Tibial nerve (tissue), 4 donors: Measurements from ENCODE around the gene AFAP1. TPM values are rescaled to one million over a fixed set of nuclear protein-coding genes. Genes with fewer than 3 reads are reported as not detected.
A peak's percentile ranks its signal among the peaks of the same experiment; 100 is the strongest.

Experiments used
- DNase-seq, 2 donors: peaks; one replicate each; pipeline ENCODE4 v3.0.0-alpha.2; 2019; ENCODE audit warnings: low spot score in 2 of 2
- H3K27ac ChIP-seq, 4 donors: fragments of 200-600 bp; sonication (generic) in 3 of 4; one replicate each; pipeline ENCODE4 v1.5.1; 2017 to 2019; ENCODE audit warnings: mild to moderate bottlenecking in 1 of 4
- H3K27me3 ChIP-seq, 2 donors: fragments of 200-600 bp; sonication (generic) in 1 of 2; one replicate each; pipeline versions ENCODE4 v1.5.1 to v1.6.0; 2017 to 2019
- H3K36me3 ChIP-seq, 3 donors: fragments of 200-600 bp; sonication (generic); one replicate each; pipeline ENCODE4 v1.5.1; 2018 to 2019
- H3K4me1 ChIP-seq, 4 donors: fragments of 200-600 bp; sonication (generic) in 3 of 4; one replicate each; pipeline ENCODE4 v1.5.1; 2017 to 2019
- H3K4me3 ChIP-seq, 4 donors: fragments of 200-600 bp; sonication (generic) in 3 of 4; one replicate each; pipeline ENCODE4 v1.5.1; 2017 to 2019; ENCODE audit warnings: mild to moderate bottlenecking in 1 of 4, moderate library complexity in 1 of 4
- H3K9me3 ChIP-seq, 4 donors: fragments of 200-600 bp; sonication (generic) in 3 of 4; one replicate each; pipeline ENCODE4 v1.5.1; 2017 to 2019
- EP300 ChIP-seq, 2 donors: sonication (generic); formaldehyde crosslinking; IDR thresholded peaks; one replicate each; pipeline ENCODE4 v1.6.1; 2017; ENCODE audit warnings: antibody characterized with exemption in 2 of 2, mild to moderate bottlenecking in 1 of 2
- POLR2A ChIP-seq, 2 donors: fragments of 450-650 bp; IDR thresholded peaks; one replicate each; pipeline ENCODE4 v1.6.1; 2017; ENCODE audit warnings: antibody characterized with exemption in 2 of 2, mild to moderate bottlenecking in 2 of 2, moderate library complexity in 2 of 2
- WGBS, 2 donors: methylation state at CpG; one replicate each; pipeline ENCODE4 v1.1.5; 2018; 5-methylcytosine and 5-hydroxymethylcytosine counted together
- total RNA-seq, 4 donors: library from RNA; depleted of rRNA; stranded (reverse); fragments of >200 nt; gene quantifications; one replicate each; pipeline ENCODE4 v1.1.0, GENCODE V29; 2016
- TF ChIP-seq, protein P1 (sequence below), 5 experiments: fragments of 200-600 bp in 3 of 5; fragments of 450-650 bp in 2 of 5; sonication (generic) in 3 of 5; IDR thresholded peaks; one replicate each; pipeline ENCODE4 v1.5.1; 2016 to 2019; ENCODE audit warnings: antibody characterized with exemption in 5 of 5, mild to moderate bottlenecking in 3 of 5, moderate library complexity in 2 of 5

AFAP1 gene
- total RNA-seq, 4 donors from 2014 or later, result 23.2 to 34.9 (median 32.1) TPM

DNA sequence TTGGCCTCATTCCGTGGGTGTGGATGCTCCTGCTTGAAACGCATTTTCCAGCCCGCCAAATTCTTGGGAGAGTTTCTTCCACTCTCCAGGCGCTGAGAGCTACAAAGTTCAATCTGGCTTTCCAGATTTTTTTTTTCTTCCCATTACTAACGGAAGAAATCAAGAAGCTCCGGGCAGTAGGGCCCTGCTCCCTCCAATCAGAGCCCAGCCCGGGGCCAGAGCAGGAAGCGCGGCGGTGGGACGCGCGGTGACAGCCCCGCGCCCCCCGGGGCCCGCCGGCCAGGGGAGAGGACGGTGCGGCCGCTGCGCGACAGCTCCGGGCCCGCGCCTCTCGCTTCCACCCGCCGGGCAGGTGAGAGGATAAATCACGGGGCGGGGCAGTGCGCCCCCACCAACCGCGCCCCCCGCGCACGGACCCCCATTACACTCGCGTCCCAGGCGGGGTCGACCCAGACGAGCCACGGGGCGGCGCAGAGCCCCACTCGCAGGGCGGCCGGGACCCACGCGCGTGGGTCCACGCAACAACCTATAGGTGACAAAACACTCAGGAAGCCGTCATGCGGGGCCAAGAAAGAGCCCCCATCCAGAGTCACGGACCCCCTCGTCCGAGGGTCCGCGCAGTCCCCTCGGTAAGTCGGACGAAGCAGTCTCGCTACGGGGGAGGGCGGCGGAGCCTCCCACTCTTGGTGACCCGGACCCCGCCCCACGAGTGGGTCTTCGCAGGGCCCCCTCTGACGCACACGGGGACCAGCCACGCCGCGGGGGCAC lies 868 bp downstream of the AFAP1 start:
- Histone ChIP-seq H3K9me3 (peaks cover 0 to under 1% (median 0%) of the 10 kb centered on the region in 4 donors), H3K4me1 (peaks cover 0 to 55% (median 2%) of the 10 kb centered on the region in 4 donors)
- WGBS, 2 donors, result 1% methylated on average over 36 to 57 of the region's 75 CpGs

DNA sequence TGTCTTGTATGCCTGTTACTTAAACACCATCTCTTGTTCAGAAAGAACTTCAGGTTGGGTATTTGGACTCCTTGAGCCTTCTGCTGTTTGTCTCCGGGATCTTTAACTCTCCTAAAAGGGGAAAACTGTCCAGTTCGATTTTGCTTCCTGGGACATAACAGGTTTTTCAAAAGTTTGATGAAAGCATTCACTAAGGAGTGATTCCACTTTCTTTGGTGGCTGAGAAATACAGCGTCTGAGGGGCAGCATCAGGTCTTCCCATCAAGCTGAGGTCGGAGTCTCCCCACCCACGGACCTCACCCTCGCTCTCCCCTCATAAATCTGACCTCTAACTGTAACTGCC lies 1.4 kb downstream of the AFAP1 start:
- Histone ChIP-seq H3K36me3 (peaks cover 0 to 14% (median 0%) of the 10 kb centered on the region in 3 donors), H3K9me3 (peaks cover 0 to 6% (median 0%) of the 10 kb centered on the region in 4 donors), H3K4me1 (peaks cover 0 to 61% (median 2%) of the 10 kb centered on the region in 4 donors), H3K27ac (peak overlapping the region; percentile 85 to 96 (median 92)), H3K27me3 (no peaks in the 10 kb centered on the region), H3K4me3 (peak overlapping the region; percentile 83 to 96 (median 89))
- 7% methylated on average over 6 of the region's 6 CpGs for WGBS, 2 donors
- no peak for TF ChIP-seq EP300 (IDR thresholded peaks at IDR 0.05)
- TF ChIP-seq POLR2A (IDR thresholded peaks at IDR 0.05), result no peak
- TF ChIP-seq, protein P1, sequence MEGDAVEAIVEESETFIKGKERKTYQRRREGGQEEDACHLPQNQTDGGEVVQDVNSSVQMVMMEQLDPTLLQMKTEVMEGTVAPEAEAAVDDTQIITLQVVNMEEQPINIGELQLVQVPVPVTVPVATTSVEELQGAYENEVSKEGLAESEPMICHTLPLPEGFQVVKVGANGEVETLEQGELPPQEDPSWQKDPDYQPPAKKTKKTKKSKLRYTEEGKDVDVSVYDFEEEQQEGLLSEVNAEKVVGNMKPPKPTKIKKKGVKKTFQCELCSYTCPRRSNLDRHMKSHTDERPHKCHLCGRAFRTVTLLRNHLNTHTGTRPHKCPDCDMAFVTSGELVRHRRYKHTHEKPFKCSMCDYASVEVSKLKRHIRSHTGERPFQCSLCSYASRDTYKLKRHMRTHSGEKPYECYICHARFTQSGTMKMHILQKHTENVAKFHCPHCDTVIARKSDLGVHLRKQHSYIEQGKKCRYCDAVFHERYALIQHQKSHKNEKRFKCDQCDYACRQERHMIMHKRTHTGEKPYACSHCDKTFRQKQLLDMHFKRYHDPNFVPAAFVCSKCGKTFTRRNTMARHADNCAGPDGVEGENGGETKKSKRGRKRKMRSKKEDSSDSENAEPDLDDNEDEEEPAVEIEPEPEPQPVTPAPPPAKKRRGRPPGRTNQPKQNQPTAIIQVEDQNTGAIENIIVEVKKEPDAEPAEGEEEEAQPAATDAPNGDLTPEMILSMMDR (IDR thresholded peaks at IDR 0.05), result no peak
- no peak for DNase-seq

More for the DNA sequence above, 868 bp downstream of the AFAP1 start:
- H3K4me3 ChIP-seq, result peak overlapping the region; percentile 83 to 96 (median 89)
- TF ChIP-seq, protein P1 (IDR thresholded peaks at IDR 0.05), result peak in 2 of 5 experiments; percentile 6 to 8
- peak in 1 of 2 donors; percentile 27 for TF ChIP-seq POLR2A (IDR thresholded peaks at IDR 0.05)
- no peak for TF ChIP-seq EP300 (IDR thresholded peaks at IDR 0.05)
- H3K27ac ChIP-seq, result peak overlapping the region; percentile 85 to 96 (median 92)
- peaks cover 0 to 9% (median 0%) of the 10 kb centered on the region in 3 donors for H3K36me3 ChIP-seq
- DNase-seq, result peak in 1 of 2 donors; percentile 17
- no peaks in the 10 kb centered on the region for H3K27me3 ChIP-seq

DNA sequence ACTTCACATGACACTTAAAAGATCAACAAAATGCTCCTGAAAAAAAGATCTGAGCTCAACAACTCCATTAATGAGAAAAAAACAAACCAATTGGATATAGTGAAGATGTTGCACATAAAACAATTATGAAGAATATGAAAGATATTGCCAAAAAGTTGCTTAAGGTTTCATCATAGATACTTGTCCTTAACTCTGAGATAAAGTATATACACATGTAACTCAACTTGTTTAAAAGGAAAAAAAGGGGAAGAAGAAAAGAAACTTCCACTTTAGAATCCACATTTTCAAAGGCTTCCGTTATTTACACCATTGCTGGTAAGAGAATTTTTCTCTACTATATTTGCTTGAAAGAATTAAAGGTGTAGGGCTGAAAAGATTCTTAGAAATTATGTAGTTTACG lies 2.7 kb downstream of the AFAP1 start:
- H3K27me3 ChIP-seq, result no peaks in the 10 kb centered on the region
- DNase-seq, result no peak
- H3K36me3 ChIP-seq, result peaks cover 0 to 15% (median 0%) of the 10 kb centered on the region in 3 donors
- H3K27ac ChIP-seq, result peak overlapping the region in 2 of 4 donors; percentile 95 to 96
- H3K9me3 ChIP-seq, result peaks cover 0 to 6% (median 0%) of the 10 kb centered on the region in 4 donors
- WGBS, 2 donors, result 65 to 75% methylated on average over 2 of the region's 2 CpGs
- H3K4me1 ChIP-seq, result peaks cover 0 to 72% (median 2%) of the 10 kb centered on the region in 4 donors
- TF ChIP-seq, protein P1 (IDR thresholded peaks at IDR 0.05), result no peak
- TF ChIP-seq POLR2A (IDR thresholded peaks at IDR 0.05) (no peak), EP300 (IDR thresholded peaks at IDR 0.05) (no peak)
- H3K4me3 ChIP-seq, result peak overlapping the region in 1 of 4 donors; percentile 94

DNA sequence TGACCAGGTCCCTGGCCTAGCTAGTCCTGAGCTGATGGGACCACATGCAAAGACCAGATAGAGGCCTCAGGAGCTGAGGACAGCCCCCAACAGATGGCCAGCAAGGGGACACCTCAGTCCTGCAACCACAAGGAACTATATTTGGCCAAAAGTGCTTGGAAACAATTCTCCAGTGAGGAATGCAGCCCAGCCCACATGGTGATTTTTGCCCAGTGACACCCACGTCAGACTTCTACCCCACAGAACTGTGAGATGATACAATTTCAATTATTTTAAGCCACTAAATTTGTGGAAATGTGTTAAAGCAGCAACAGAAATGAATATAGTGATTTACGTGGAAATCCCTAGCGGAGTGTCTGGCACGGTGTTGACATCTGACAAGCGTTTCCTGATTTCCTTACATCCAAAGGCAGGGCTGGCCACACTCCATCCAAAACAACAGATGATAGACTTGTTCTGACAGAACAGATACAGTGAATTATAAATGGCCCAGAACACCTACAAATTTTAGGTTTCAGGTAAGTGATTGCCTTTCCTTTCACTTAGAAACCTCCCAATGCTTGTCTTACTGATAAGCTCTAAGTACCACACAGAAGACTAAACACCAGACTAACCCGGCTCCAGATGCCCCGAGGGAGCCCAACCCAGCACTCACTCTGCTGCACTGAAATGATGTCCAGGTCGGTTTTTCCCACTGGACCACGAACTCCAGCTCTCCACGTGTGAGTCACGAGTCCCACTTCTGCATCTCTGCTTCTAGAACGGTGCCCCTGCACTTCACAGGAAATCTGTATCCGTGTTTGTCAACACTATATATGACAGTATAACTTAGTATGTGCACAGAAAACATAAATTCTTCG lies 5.8 kb downstream of the AFAP1 start:
- 56 to 67% methylated on average over 14 of the region's 14 CpGs for WGBS, 2 donors
- Histone ChIP-seq H3K4me3 (no peak overlapping the region), H3K4me1 (peaks cover 0 to 91% (median 6%) of the 10 kb centered on the region in 4 donors), H3K27ac (peak overlapping the region in 1 of 4 donors; percentile 65), H3K27me3 (no peaks in the 10 kb centered on the region), H3K9me3 (peaks cover 0 to 6% (median 0%) of the 10 kb centered on the region in 4 donors), H3K36me3 (peaks cover 0 to 15% (median 0%) of the 10 kb centered on the region in 3 donors)
- no peak for TF ChIP-seq POLR2A (IDR thresholded peaks at IDR 0.05)
- TF ChIP-seq, protein P1 (IDR thresholded peaks at IDR 0.05), result no peak
- no peak for TF ChIP-seq EP300 (IDR thresholded peaks at IDR 0.05)
- no peak for DNase-seq
